Fibroblast of lung (primary cell): ENCODE data around the gene VPS45.

Experiments used
- EZH2 ChIP-seq: IDR thresholded peaks from 2 replicates; pipeline ENCODE4 v1.5.1; 2012; ENCODE audit warnings: low read length, control low read depth, mild to moderate bottlenecking; ENCODE audit errors: missing control alignments
- TF ChIP-seq, protein P1 (sequence below), 2 donors: IDR thresholded peaks in 1 of 2; conservative IDR thresholded peaks in 1 of 2; 1 replicate in 1 of 2; 2 replicates in 1 of 2; pipeline ENCODE4 v1.5.1; 2011 to 2012; ENCODE audit warnings: low read length in 2 of 2, control low read depth in 1 of 2, inconsistent platforms in 1 of 2, low read depth in 1 of 2, mild to moderate bottlenecking in 1 of 2

DNA sequence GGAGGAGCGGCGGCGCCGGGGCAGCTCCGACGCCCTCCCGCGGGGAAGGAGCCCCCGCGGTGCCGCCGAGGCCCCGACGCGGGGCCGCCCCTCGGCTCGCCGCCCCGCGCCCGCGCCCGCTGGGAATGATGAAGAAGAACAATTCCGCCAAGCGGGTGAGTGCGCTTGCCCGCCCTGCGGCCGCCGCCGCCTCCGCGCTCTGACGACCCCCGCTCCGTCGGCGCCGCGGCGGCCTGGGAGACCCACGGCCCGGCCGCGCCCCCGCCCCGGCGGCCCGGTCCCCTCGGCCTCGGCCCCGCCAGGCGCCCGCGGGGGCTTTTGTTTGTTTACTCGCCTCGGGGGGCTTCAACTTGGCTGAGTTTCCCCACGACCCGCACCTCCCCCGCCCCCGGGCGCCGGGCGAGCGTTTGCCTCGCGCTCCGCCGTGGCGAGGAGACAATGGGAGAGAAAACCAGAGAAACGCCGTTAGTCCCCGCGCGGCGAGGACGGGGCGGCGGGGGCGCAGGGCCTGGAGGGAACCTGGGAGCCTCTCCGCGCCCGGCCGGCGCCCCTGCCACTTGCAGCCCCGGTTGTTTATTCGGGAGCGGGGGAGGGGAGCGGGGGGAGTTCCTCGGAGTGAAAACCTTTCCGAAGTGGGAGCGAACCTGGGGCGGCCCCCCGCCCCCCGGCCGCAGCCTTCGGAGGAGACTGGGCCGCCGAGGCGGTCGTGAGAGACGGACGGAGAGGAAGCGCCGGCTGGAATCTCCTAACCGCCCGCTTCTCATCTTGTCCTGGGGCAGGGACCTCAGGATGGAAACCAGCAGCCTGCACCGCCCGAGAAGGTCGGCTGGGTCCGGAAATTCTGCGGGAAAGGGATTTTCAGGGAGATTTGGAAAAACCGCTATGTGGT is 82.8 kb downstream of the VPS45 start:
- no peak for TF ChIP-seq EZH2
- TF ChIP-seq, protein P1, sequence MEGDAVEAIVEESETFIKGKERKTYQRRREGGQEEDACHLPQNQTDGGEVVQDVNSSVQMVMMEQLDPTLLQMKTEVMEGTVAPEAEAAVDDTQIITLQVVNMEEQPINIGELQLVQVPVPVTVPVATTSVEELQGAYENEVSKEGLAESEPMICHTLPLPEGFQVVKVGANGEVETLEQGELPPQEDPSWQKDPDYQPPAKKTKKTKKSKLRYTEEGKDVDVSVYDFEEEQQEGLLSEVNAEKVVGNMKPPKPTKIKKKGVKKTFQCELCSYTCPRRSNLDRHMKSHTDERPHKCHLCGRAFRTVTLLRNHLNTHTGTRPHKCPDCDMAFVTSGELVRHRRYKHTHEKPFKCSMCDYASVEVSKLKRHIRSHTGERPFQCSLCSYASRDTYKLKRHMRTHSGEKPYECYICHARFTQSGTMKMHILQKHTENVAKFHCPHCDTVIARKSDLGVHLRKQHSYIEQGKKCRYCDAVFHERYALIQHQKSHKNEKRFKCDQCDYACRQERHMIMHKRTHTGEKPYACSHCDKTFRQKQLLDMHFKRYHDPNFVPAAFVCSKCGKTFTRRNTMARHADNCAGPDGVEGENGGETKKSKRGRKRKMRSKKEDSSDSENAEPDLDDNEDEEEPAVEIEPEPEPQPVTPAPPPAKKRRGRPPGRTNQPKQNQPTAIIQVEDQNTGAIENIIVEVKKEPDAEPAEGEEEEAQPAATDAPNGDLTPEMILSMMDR (conservative IDR thresholded peaks at IDR 0.05 in 1 of 2, IDR thresholded peaks at IDR 0.05 in 1 of 2; ENCODE audit: low read depth in 1 of 2, low read length in 2 of 2) = no peak
